ENCODE measurements around the gene TRIM66.
"Not testable (repeated sequence)": the region's sequence is repeated elsewhere in the genome, so short reads cannot be mapped to it uniquely, and the experiment has no call there.

TRIM66 gene

DNA sequence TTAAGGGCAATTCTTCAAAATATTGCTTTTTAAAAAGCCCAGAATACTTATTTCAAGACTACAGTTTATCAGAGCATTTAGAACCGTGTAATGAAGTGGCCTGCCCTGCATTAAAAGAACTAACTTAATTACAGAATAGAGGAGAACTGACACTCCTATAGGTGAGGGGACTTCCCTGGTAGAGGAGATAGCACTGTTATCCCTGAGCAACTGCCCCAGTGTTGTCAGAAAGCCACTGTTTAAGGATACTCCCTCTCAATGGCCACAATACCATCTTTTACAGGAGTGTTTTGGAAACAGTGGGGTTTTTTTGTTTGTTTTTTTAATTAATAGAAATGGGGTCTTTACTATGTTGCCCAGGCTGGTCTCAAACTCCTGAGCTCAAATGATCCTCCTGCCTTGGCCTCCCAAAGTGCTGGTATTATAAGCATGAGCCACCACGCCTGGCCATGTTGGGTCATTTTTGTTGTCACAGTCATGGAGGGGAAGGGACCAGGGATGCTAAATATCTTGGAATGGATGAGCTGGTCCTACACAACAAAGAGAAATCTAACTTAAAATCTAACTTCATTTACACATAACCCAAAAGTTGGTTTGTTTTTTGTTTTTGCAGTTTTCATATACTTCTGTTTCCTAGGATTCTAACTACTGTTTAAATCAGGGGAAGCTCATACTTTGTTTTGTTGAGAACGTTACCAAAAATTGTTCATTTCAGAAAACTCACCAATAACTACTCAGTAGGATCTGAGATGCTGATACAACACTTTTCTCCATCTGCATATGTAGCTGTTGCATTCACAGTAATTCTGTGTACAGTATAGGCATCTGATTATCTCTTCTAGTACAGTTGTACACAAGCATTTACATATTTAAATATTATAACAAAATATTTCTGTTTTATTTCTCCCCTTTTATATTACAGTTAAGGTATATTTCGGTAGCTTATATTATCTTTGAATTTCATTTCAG lies 8.2 kb upstream of the TRIM66 start:
- no peak for DNase-seq (ENCODE audit: low read depth)

DNA sequence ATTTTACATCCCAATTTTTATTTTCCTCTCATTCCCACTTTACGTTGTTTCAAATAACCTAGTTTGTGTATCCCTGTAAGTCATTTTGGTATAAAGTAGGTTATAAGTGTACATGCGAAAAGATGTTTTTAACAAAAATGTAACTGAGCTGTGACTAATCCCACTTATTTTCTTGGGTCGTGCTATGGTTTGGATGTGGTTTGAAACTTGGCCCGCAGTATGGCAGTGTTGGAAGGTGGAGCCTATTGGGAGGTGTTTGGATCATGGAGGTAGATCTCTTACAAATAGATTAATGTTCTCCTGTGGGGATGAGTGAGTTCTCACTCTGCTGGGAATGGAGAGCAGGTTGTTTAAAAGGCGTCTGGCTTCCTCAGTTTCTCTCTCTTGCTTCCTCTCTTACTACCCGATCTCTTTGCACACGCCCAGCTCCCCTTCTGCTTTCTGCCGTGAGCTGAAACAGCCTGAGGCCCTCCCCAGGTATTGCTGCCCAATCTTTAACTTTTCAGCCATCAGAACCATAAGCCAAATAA lies 7.3 kb upstream of the TRIM66 start:
- no peak for DNase-seq (ENCODE audit: low read depth)

DNA sequence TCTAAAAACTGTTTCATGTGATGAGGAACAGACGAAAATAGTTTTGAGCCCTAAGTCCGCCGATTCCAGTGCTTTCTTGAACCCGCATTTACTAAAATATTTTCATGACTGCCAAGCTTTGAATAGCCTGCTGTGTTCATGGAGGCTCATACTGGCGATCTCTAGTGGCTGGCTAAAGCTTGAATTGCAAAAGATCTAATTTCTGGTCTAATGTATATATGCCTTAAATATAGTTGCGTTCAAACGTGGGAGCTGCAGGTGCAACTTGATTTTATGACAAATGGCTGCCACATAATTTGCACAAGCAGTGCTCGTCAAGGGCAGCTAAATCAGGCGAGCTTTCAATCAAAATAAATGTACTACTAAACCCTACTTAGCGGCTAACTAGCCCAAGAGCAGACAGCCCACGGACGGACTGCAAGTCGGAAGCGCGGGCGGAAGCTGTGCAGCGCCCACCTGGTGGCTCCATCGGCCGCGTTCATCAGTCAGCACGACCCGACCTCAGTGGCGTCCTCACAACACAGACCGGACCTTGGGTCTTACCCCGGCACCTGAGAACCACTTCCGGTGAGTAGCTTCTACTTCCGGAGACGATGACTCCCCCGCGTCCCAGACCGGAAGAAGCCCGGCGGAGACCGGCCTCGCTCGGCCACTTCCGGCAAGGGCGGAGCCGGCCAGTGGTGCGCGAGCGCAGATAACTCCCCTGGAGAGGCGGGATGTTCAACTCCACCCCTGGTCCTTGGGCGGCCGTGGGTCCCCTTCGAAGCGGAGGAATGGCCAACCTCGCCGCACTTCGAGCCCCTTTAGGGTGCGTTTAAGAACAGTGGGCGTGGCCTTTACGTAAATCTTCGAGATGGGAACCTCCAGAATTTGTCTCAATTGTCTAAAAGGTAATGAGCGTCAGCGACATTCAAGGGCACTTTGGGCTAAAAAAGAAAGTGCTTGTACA lies 6.2 kb upstream of the TRIM66 start:
- peak; percentile 76 for DNase-seq (ENCODE audit: low read depth)

DNA sequence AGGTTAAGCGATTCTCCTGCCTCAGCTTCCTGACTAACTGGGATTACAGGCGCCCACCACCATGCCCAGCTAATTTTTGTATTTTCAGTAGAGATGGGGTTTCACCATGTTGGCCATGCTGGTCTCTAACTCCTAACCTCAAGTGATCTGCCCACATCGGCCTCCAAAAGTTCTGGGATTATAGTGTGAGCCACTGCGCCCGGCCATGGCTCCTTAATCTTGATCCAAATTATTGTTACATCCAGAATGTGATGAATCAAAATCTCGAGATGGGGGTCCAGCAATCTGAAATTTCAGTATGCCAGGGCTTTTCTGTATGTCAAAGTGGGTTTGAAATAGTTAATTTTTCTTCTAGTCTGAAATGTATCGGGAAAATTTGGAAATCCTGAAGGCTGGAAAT lies 3.9 kb upstream of the TRIM66 start:
- DNase-seq (ENCODE audit: low read depth): no peak

DNA sequence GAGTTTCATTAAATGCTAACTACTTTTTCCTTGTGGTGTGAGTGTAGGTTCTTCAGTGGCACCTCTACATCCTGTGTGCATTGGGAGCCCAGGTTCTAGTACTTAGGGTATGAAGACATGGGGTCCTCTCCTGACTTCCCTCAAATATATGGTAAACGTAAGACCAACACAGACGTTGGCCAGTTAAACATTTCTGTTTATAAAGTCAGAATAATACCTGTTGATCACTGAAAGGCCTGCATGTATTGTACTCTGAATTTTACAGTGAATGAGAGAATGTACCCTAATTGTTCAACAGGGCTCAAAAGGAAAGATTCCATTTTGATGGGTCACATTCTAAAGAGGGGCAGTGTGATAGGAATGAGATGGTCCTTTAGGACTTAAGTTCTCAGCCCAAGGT lies 3.4 kb upstream of the TRIM66 start:
- DNase-seq (ENCODE audit: low read depth): no peak

DNA sequence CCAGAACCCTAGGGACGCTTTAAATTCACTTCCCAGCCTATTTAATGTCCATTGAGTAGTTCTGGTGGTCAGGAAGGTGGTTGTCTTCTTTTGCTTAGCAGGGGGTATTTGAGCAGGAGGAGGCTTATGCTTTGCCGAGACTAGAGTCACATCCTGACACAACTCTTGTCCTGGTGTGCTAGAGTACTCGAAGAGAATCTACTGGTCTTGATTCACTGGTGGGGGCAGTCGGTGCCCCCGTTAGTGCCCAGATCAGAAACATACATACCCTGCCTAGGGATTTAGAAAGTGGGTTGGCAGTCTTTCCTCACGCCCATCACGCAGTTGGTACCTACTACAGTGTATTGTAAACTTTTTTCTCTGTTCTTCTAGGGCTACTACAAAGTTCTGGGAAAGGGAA lies 2.8 kb upstream of the TRIM66 start:
- no peak for DNase-seq (ENCODE audit: low read depth)

DNA sequence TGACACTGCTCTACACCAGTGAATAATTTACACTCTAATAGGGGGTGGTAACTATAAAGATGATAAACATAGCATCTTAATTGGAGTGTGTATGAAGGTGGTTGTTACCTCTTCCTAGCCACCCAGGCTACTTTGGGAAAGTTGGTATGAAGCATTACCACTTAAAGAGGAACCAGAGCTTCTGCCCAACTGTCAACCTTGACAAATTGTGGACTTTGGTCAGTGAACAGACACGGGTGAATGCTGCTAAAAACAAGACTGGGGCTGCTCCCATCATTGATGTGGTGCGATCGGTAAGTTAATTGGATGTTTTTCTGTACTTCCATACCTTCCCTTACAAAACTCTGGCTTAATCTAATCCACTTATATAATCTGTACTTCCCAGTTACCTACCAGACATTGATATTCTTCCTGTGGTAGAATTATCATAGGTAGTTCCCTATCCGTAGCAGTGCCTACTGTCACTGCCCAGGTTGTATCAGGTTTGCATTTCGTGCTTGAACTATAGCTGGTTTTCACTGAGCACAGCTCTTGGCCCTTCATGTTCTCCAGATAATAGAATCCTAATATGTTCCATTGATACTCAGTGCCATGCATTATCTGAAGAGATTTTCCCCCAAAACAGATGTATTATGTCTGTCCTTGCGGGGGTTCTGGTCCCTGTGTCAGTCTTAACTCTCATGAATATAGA lies 2.3 kb upstream of the TRIM66 start:
- DNase-seq (ENCODE audit: low read depth): no peak

DNA sequence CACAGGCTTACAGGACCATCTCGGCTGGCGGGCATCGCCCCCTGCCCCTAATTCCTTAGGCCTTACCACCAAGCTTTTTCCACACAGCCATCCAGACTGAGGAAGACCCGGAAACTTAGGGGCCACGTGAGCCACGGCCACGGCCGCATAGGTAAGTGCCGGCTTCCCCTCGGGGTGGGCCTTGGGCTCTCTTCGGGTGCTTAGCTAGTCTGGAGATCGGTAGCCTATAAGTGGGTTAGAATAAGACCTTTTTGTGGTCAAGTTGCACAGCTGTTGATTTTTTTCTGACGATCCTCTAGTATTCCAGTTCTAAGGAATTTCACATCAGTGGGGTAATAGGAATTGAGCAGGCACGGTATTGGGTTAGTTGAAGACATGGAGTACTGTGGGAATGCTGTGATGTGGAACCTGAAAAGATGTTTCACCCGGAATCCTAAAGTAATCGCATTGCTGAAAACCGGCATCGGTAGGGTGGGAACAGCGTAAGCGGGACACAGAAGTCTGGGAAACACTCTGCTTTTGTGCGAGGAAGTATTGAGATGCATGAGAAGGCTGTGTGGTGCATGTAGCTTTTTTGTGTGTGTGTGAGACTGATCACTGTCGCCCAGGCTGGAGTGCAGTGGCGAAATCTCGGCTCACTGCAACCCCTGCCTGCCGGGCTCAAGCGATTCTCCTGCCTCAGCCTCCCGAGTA lies 796 bp upstream of the TRIM66 start:
- no peak for DNase-seq (ENCODE audit: low read depth)

DNA sequence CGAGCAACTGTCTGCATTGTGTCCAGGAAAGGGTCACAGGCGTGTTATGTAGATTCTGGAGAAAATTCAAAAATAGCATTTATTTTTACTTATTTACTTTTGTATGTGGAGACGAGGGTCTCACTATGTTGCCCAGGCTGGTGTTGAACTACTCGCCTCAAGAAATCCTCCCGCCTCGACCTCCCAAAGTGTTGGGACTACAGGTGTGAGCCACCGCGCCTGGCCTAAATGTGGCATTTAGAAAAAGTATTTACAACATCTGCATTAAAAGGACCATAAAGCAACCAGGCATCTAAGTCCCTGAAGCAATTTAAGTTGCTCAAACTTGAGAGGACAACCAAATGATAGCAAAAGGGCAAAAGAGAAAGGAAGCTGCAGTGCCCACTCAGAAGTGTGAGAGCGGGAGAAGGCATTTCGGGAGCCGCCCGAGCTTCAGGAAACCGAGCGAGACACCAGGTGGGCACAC lies 595 bp downstream of the TRIM66 start:
- no peak for DNase-seq (ENCODE audit: low read depth)

DNA sequence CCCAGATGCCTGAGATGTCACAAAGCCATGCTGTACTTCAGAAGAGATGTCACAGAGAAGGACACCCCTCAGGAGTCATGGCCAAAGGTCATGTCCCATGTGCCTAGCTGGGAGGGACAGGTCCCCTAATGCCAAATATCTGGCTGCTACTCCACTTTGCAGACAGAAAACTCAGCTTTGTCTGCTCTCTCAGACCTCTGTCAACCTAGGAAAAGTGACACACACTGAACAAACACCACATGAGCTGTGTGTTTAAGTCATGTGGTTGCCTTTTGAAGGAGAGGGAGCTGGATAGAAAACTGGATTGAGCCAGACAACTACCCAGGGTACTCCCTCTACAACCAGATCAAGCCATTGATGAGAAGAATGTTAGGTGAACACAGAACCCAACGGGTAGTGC lies 3.5 kb downstream of the TRIM66 start:
- no peak for DNase-seq (ENCODE audit: low read depth)

DNA sequence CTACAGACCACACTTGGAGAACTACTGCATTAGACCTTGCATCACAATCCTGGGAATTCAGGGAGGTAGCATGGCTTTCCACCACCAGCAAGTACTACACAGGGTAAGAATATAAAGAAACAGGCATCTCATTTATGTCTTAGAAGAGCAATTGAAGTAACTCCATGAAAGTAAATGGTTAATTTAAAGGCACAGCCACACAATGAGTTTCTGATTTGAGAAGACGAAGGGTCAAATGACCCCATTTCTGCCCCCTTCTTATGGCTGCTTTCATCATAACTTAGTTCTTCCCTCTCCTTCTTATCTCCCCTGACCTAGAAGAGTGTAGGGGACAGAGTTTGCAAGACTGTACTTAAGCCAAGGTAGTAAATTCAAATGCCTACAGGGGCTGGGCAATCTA lies 6.0 kb downstream of the TRIM66 start:
- DNase-seq (ENCODE audit: low read depth): no peak

DNA sequence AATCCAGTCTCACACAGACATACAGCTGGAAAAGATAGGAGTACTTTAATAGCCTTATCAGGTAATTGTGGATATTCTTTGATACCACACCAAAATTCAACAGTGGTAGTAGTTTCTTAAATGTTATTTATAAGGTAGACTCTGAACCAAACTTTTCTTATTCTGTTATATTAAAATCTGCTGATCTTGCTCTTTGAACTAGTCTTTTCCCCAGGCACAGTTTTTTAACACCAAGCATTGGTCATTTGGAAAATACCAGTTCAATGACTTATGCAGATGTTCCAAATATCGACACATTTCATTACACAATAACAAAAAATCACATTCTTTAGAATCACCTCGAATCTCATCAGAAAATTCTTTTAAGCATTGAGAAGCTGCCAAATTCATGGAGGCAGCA lies 7.6 kb downstream of the TRIM66 start:
- no peak for DNase-seq (ENCODE audit: low read depth)

DNA sequence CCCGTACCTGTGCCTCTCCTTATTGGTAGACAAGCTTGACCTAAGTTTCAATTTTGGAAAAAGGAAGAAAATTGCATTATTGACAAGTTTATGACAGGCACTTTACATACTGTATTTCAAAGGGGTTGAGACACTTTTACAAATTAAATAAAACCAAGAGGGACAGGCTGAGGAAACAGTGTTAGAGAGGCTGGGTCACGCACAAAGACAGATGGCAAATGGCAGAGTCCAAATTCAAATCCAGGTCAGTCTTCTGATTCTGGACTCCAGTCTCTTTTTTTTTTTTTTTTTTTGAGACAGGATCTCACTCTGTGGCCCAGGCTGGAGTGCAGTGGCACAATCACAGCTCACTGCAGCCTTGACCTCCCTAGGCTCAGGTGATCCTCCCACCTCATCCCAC lies 10.1 kb downstream of the TRIM66 start:
- no peak for DNase-seq (ENCODE audit: low read depth)

DNA sequence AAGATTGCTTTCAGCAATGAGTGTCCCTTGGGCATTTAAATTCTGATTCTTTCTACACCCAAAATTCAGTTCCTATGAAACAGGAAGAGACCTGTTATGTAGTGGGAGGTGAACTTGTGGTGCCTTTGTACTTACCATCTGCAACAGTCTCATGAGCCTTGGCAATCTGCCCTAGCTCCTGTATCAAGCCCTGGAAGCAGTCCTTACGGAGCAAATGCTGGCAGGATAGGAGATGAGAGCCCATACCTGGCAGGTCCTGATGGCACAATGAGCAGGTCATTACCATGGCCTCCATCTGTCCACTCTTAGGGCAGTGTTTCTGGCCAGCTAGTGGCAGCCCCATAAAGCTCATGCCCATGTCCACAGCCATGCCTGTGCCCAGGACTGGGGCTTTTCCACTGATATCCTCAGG lies 10.8 kb downstream of the TRIM66 start:
- DNase-seq (ENCODE audit: low read depth): no peak

DNA sequence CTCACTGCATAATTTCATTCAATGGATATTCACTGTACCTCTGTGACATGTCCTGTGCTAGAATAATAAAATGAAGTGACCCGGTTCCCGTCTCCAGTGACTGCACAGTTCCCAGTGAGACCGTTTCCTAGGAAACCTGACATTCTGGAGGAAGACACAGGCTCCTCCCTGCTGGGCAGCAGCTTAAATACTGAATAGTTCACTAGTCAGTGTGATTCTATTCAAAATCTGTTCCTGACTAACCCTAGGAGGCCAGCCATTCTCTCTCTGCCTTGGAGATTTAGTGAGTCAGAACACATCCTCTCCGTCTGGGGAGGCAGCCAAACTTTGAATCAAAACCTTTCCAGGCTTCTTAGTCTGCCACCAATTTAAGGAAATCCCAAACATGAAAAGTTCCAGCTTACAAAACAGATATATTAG lies 11.3 kb downstream of the TRIM66 start:
- peak; percentile 97 for DNase-seq (ENCODE audit: low read depth)

DNA sequence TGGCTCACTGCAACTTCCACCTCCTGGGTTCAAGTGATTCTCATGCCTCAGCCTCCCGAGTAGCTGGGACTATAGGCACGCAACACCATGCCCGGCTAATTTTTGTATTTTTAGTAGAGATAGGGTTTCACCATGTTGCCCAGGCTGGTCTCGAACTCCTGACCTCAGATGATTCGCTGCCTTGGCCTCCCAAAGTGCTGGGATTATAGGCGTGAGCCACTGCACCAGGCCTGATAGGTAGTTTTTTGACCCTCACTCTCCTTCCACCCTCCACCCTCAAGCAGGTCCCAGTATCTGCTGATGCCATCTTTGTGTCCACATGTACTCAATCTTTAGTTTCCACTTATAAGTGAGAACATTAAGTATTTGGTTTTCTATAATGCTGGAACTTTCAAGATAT lies 12.4 kb downstream of the TRIM66 start:
- not testable (repeated sequence) for DNase-seq (ENCODE audit: low read depth)

DNA sequence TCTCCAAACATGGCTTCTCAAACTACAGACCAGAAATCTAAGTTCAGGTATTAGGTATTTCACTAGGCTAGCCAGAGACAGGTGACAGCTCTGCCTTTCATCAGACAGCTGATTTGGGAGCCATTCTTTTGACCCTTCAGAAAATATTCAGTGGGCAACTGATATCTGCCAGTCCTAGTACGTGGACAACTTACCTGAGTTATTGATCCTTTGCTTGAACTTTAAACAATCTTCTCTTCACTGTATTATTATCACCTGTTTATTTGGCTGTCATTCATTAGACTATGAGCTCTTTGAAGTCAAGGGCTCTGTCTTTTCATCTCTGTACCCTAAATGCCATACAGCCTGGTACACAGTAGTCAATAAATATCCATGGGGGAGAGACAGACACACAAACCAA lies 17.2 kb downstream of the TRIM66 start:
- no peak for DNase-seq (ENCODE audit: low read depth)

DNA sequence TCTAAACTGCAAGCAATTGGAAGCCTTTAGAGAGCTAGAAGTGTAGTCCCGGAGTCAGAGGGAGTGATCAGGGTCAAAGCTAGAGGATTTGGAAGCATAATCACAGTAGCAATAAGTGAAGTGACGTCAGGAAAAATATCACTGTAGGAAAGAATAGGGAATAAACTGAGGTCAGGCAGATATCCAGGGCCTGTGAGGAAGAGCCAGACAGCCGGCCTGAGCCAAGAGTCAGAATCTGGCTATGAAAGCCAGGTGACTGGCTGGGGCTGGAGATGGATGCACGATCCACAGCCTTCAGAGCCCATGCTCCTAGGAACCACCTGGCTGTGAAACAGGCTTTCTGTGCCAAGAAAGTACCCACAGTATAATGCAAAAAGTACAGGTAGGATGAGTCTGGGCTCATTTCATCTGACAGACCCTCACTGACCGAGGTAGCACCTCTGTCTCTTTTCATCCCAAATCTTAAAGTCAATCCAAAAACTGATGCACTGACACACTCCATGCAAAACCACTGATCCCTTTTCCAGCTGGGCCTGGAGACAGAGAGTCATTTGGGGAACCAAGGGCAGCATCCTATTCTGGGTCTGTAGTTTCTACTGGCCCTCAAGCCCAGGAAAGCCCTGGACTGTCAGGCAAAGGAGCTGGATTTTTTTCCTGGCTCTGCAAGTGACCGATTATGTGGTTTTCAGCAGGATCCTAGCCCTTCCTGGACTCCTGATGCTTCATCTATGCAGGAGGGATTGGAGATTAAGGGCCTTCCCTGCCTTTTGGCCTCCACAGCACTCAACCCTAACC lies 21.3 kb downstream of the TRIM66 start:
- no peak for DNase-seq (ENCODE audit: low read depth)

DNA sequence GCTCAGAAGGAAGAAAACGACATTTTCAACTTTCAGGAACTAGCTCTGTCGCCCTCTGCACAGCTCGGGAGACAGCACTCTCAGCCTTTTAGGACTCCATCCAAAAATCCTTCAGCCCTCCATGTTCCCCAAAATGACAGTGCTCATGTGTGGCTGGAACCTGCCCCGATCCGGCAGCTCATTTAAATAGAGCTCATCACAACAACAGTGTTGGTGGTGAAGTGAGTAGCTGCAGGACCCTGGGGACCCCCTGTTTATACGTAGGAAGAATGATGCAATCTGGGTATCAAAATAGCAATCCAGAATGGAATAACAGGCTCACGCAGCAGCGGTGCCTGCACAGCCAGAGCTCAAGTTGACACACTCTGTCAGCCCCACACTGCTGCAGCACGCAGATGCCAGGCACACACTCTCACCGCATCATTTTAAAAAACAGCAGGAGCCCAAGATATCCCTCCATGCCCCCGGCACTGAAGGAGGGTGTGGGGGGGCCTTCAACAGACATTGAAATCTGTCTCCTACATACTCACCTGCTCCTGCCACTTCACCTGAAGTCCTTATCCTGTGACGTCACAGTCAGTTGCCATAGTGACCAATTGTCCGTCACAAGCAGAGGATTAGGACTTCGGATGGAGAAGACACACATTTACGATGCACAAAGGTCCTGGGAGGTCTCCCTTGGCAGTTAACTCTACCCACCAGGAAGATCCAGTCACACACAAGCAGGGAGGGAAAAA lies 24.0 kb downstream of the TRIM66 start:
- no peak for DNase-seq (ENCODE audit: low read depth)

DNA sequence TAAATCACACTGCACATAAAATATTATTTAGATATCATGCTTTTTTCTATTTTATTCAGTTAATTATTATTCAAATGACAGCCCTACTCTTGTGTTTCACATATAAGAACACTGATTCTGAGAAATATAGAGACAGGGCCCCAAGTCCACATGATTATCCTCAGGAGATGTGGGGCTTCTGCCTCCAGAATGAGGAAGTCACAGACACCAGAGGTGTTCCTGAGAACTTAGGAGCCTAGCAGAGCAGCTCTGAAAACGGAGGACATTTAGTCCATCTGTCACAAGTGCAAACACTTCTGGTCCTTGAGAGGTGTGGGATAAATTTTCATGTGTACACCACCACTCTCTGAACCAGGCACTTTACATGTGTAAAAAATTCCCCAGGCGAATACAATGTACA lies 26.2 kb downstream of the TRIM66 start:
- no peak for DNase-seq (ENCODE audit: low read depth)

Data from GM04503 (cell line).